HUES64 (cell line): ENCODE results near the gene KPNA3. TPM values are rescaled to one million over a fixed set of nuclear protein-coding genes. Genes with fewer than 3 reads are reported as not detected.

Source experiments
- H3K27ac ChIP-seq: 2 replicates; pipeline ENCODE4 v1.7.0; 2013; ENCODE audit warnings: low read depth, low read length, inconsistent platforms
- H3K27me3 ChIP-seq: 2 replicates; pipeline ENCODE4 v1.6.1; 2013; ENCODE audit warnings: mild to moderate bottlenecking, low read length; ENCODE audit not compliant: insufficient read depth
- H3K36me3 ChIP-seq: 2 replicates; pipeline ENCODE4 v1.6.1; 2013; ENCODE audit warnings: mild to moderate bottlenecking, low read length; ENCODE audit not compliant: insufficient read depth
- H3K4me1 ChIP-seq: 2 replicates; pipeline ENCODE4 v1.6.1; 2013; ENCODE audit warnings: mild to moderate bottlenecking, low read length, moderate library complexity; ENCODE audit not compliant: insufficient read depth
- H3K4me3 ChIP-seq: 2 replicates; pipeline ENCODE4 v1.5.1; 2013; ENCODE audit warnings: mild to moderate bottlenecking, low read length, moderate library complexity
- H3K9ac ChIP-seq: 2 replicates; pipeline ENCODE4 v1.6.1; 2013; ENCODE audit warnings: mild to moderate bottlenecking, low read depth, low read length
- H3K9me3 ChIP-seq: 2 replicates; pipeline ENCODE4 v1.6.1; 2013; ENCODE audit warnings: low read depth, low read length; ENCODE audit not compliant: insufficient read depth
- WGBS: fragments of 150-250, 120-280 bp; methylation state at CpG from one replicate; pipeline ENCODE4 v1.1.7; 2013; ENCODE audit warnings: missing lambda C conversion rate; 5-methylcytosine and 5-hydroxymethylcytosine counted together
- polyA plus RNA-seq, 2 experiments: library from polyadenylated mRNA; stranded (reverse); fragments of 50-300 nt; gene quantifications; one replicate each; pipeline ENCODE4 v1.2.3, GENCODE V29; 2013

The KPNA3 gene
- 43.1 TPM for polyA plus RNA-seq (2013, experiment 1 of 2)
- 45.5 TPM for polyA plus RNA-seq (2013, experiment 2 of 2)

GRCh38 chr13:49792550-49793324 lies at the start of gene KPNA3:
KPNA3 (minus strand) TSS chr13:49792682; CDS start chr13:49792506, 176 bp downstream.
- peak within 1 kb of the TSS; percentile 93 for H3K4me3 ChIP-seq
- under 1% methylated on average over 70 of the region's 71 CpGs for WGBS
- H3K27ac ChIP-seq, result peak within 1 kb of the TSS; percentile 97; the same call in 1 of the 2 replicates
- H3K9ac ChIP-seq, result peak within 1 kb of the TSS; percentile 94
- H3K4me1 ChIP-seq, result peaks cover 20% of the 10 kb centered on the region
- no peaks in the 10 kb centered on the region for H3K9me3 ChIP-seq
- peaks cover 4% of the 10 kb centered on the region; the same call in 1 of the 2 replicates for H3K36me3 ChIP-seq
- no peaks in the 10 kb centered on the region for H3K27me3 ChIP-seq

- Histone ChIP-seq H3K27ac (no peak overlapping the region), H3K4me3 (no peak overlapping the region), H3K36me3 (no peaks in the 10 kb centered on the region), H3K9ac (no peak overlapping the region), H3K9me3 (no peaks in the 10 kb centered on the region), H3K27me3 (no peaks in the 10 kb centered on the region), H3K4me1 (peaks cover 2% of the 10 kb centered on the region; the same call in 1 of the 2 replicates)
- WGBS, result 65% methylated on average over 2 of the region's 2 CpGs
These were observed 49.5 kb upstream of the KPNA3 start for GRCh38 chr13:49841964-49842363.

- peaks cover 7% of the 10 kb centered on the region for H3K4me1 ChIP-seq
- 86% methylated on average over 3 of the region's 3 CpGs for WGBS
- H3K27ac ChIP-seq, result peak overlapping the region; percentile 63; the same call in 1 of the 2 replicates
These were observed 48.2 kb upstream of the KPNA3 start for GRCh38 chr13:49840675-49841074.

GRCh38 chr13:49840266-49840665 lies 47.8 kb upstream of the KPNA3 start:
- 86% methylated on average over 4 of the region's 4 CpGs for WGBS
- Histone ChIP-seq H3K9ac (no peak overlapping the region), H3K4me1 (peaks cover 7% of the 10 kb centered on the region), H3K36me3 (no peaks in the 10 kb centered on the region), H3K27me3 (no peaks in the 10 kb centered on the region), H3K4me3 (no peak overlapping the region), H3K27ac (peak overlapping the region; percentile 63; the same call in 1 of the 2 replicates), H3K9me3 (no peaks in the 10 kb centered on the region)

More at GRCh38 chr13:49840675-49841074, 48.2 kb upstream of the KPNA3 start:
- Histone ChIP-seq H3K4me3 (no peak overlapping the region), H3K9me3 (no peaks in the 10 kb centered on the region), H3K36me3 (no peaks in the 10 kb centered on the region), H3K27me3 (no peaks in the 10 kb centered on the region), H3K9ac (no peak overlapping the region)

- Histone ChIP-seq H3K36me3 (no peaks in the 10 kb centered on the region), H3K9me3 (no peaks in the 10 kb centered on the region), H3K27ac (no peak overlapping the region), H3K27me3 (no peaks in the 10 kb centered on the region), H3K4me1 (peaks cover 7% of the 10 kb centered on the region), H3K9ac (no peak overlapping the region), H3K4me3 (no peak overlapping the region)
- 84% methylated on average over 4 of the region's 4 CpGs for WGBS
These were observed 46.5 kb upstream of the KPNA3 start for GRCh38 chr13:49838989-49839388.

- no peaks in the 10 kb centered on the region for H3K36me3 ChIP-seq
- H3K9ac ChIP-seq, result no peak overlapping the region
- H3K9me3 ChIP-seq, result no peaks in the 10 kb centered on the region
- no peaks in the 10 kb centered on the region for H3K27me3 ChIP-seq
- no peak overlapping the region for H3K27ac ChIP-seq
- H3K4me1 ChIP-seq, result peaks cover 7% of the 10 kb centered on the region
- WGBS, result 39% methylated on average over 5 of the region's 5 CpGs
- H3K4me3 ChIP-seq, result no peak overlapping the region
These were observed 44.0 kb upstream of the KPNA3 start for GRCh38 chr13:49836516-49836915.

- Histone ChIP-seq H3K4me3 (no peak overlapping the region), H3K9me3 (0 out of 2 replicates have a peak, but pooled peaks cover 3% of the 10 kb centered on the region), H3K27ac (no peak overlapping the region), H3K9ac (no peak overlapping the region), H3K27me3 (no peaks in the 10 kb centered on the region), H3K36me3 (no peaks in the 10 kb centered on the region), H3K4me1 (peaks cover 7% of the 10 kb centered on the region)
- 83% methylated on average over 5 of the region's 5 CpGs for WGBS
These were observed 40.9 kb upstream of the KPNA3 start for GRCh38 chr13:49833402-49833801.

- Histone ChIP-seq H3K9ac (no peak overlapping the region), H3K36me3 (no peaks in the 10 kb centered on the region), H3K9me3 (0 out of 2 replicates have a peak, but pooled peaks cover 3% of the 10 kb centered on the region), H3K4me1 (no peaks in the 10 kb centered on the region), H3K4me3 (no peak overlapping the region), H3K27ac (no peak overlapping the region), H3K27me3 (no peaks in the 10 kb centered on the region)
- 92% methylated on average over 4 of the region's 4 CpGs for whole genome bisulfite sequencing
These were observed 39.0 kb upstream of the KPNA3 start for GRCh38 chr13:49831455-49831854.

- H3K9me3 ChIP-seq, result 0 out of 2 replicates have a peak, but pooled peaks cover 3% of the 10 kb centered on the region
- 87% methylated on average over 3 of the region's 3 CpGs for WGBS
- no peaks in the 10 kb centered on the region for H3K27me3 ChIP-seq
- no peak overlapping the region for H3K4me3 ChIP-seq
- H3K36me3 ChIP-seq, result no peaks in the 10 kb centered on the region
- no peaks in the 10 kb centered on the region for H3K4me1 ChIP-seq
- H3K27ac ChIP-seq, result no peak overlapping the region
- no peak overlapping the region for H3K9ac ChIP-seq
These were observed 38.2 kb upstream of the KPNA3 start for GRCh38 chr13:49830721-49831120.

- no peak overlapping the region for H3K9ac ChIP-seq
- H3K4me3 ChIP-seq, result no peak overlapping the region
- WGBS, result 92% methylated on average over 2 of the region's 2 CpGs
- H3K27ac ChIP-seq, result no peak overlapping the region
- no peaks in the 10 kb centered on the region for H3K4me1 ChIP-seq
- H3K27me3 ChIP-seq, result no peaks in the 10 kb centered on the region
- no peaks in the 10 kb centered on the region for H3K36me3 ChIP-seq
- H3K9me3 ChIP-seq, result 0 out of 2 replicates have a peak, but pooled peaks cover 3% of the 10 kb centered on the region
These were observed 37.2 kb upstream of the KPNA3 start for GRCh38 chr13:49829715-49830114.

- Histone ChIP-seq H3K27me3 (no peaks in the 10 kb centered on the region), H3K4me3 (no peak overlapping the region), H3K4me1 (no peaks in the 10 kb centered on the region), H3K36me3 (no peaks in the 10 kb centered on the region), H3K9ac (no peak overlapping the region), H3K27ac (no peak overlapping the region), H3K9me3 (0 out of 2 replicates have a peak, but pooled peaks cover 3% of the 10 kb centered on the region)
- WGBS, result 76% methylated on average over 1 of the region's 2 CpGs
These were observed 36.0 kb upstream of the KPNA3 start for GRCh38 chr13:49828453-49828852.
